HepG2 (cell line): Measurements from ENCODE around the gene ZNF556. TPM values are rescaled to one million over a fixed set of nuclear protein-coding genes. Genes with fewer than 3 reads are reported as not detected.

Experiments used
- ARID2 ChIP-seq: sonication (generic); formaldehyde crosslinking; IDR thresholded peaks from 2 replicates; pipeline ENCODE4 v1.8.1; 2022; ENCODE audit warnings: mild to moderate bottlenecking, missing genetic modification reagents, borderline replicate concordance
- DMAP1 ChIP-seq: IDR thresholded peaks from 2 replicates; pipeline ENCODE4 v1.6.1; 2016
- DR1 ChIP-seq: sonication (generic); formaldehyde crosslinking; IDR thresholded peaks from 2 replicates; pipeline ENCODE4 v1.8.0; 2021; ENCODE audit warnings: mild to moderate bottlenecking, missing genetic modification reagents, inconsistent platforms
- EEA1 ChIP-seq: sonication (generic); formaldehyde crosslinking; IDR thresholded peaks from 2 replicates; pipeline ENCODE4 v1.5.1; 2020; ENCODE audit warnings: mild to moderate bottlenecking, missing genetic modification reagents, borderline replicate concordance
- FOXJ3 ChIP-seq: sonication (generic); formaldehyde crosslinking; IDR thresholded peaks from 2 replicates; pipeline ENCODE4 v1.4.0; 2020; ENCODE audit warnings: missing genetic modification reagents, mild to moderate bottlenecking, borderline replicate concordance
- KDM1A ChIP-seq: IDR thresholded peaks from 2 replicates; pipeline ENCODE4 v1.6.1; 2016; ENCODE audit warnings: missing compliant biosample characterization
- NFE2 ChIP-seq: sonication (generic); formaldehyde crosslinking; IDR thresholded peaks from 2 replicates; pipeline ENCODE4 v1.4.0; 2020; ENCODE audit warnings: missing genetic modification reagents
- NR2F1 ChIP-seq, 2 experiments: fragments of 450-650 bp in 1 of 2; formaldehyde crosslinking in 1 of 2; IDR thresholded peaks; 2 replicates each; pipeline versions ENCODE4 v1.5.0 to v1.6.1; 2016 to 2020; ENCODE audit warnings: mild to moderate bottlenecking in 1 of 2, missing compliant biosample characterization in 1 of 2, missing genetic modification reagents in 1 of 2, moderate library complexity in 1 of 2
- RELA ChIP-seq: sonication (generic); formaldehyde crosslinking; IDR thresholded peaks from 2 replicates; pipeline ENCODE4 v1.4.0; 2020; ENCODE audit warnings: missing genetic modification reagents
- SP5 ChIP-seq: IDR thresholded peaks from 2 replicates; pipeline ENCODE4 v1.6.1; 2016; ENCODE audit warnings: low read depth, borderline replicate concordance
- TEAD3 ChIP-seq: optimal IDR thresholded peaks from 2 replicates; pipeline ENCODE3; 2016; ENCODE audit warnings: borderline replicate concordance
- ZNF264 ChIP-seq: sonication (generic); formaldehyde crosslinking; IDR thresholded peaks from 2 replicates; pipeline ENCODE4 v1.4.0; 2020; ENCODE audit warnings: missing genetic modification reagents
- ZNF34 ChIP-seq: sonication (generic); formaldehyde crosslinking; IDR thresholded peaks from 2 replicates; pipeline ENCODE4 v1.4.0; 2020; ENCODE audit warnings: mild to moderate bottlenecking, missing genetic modification reagents, borderline replicate concordance
- ZNF597 ChIP-seq: sonication (generic); formaldehyde crosslinking; IDR thresholded peaks from 2 replicates; pipeline ENCODE4 v1.5.0; 2020; ENCODE audit warnings: missing genetic modification reagents
- ZNF788 ChIP-seq: sonication (generic); formaldehyde crosslinking; IDR thresholded peaks from 2 replicates; pipeline ENCODE4 v1.5.0; 2020; ENCODE audit warnings: mild to moderate bottlenecking, missing genetic modification reagents, borderline replicate concordance
- ZNF839 ChIP-seq: sonication (generic); formaldehyde crosslinking; IDR thresholded peaks from 2 replicates; pipeline ENCODE4 v1.4.0; 2020; ENCODE audit warnings: missing genetic modification reagents, mild to moderate bottlenecking, borderline replicate concordance
- ZSCAN12 ChIP-seq: sonication (generic); formaldehyde crosslinking; IDR thresholded peaks from 2 replicates; pipeline ENCODE4 v1.9.0; 2021; ENCODE audit warnings: mild to moderate bottlenecking, missing genetic modification reagents
- polyA plus RNA-seq, 8 experiments: library from polyadenylated mRNA; depleted of rRNA in 3 of 8; stranded (reverse) in 7 of 8; unstranded in 1 of 8; fragments of >200 nt; fragmentation: Illumina TruSeq in 4 of 8; extraction: Trizol in 4 of 8; gene quantifications; 2 replicates each; pipeline versions ENCODE4 v1.2.1 to v1.2.3, GENCODE V29; 2011 to 2016; ENCODE audit warnings: low read depth in 4 of 8, missing spikeins in 1 of 8, mixed read lengths in 1 of 8; ENCODE audit not compliant: insufficient read depth in 1 of 8
- total RNA-seq, 5 experiments: library from RNA; depleted of rRNA; stranded (reverse); fragments of >200 nt; fragmentation: Illumina TruSeq; extraction: Trizol; gene quantifications; 2 replicates each; pipeline ENCODE4 v1.2.3, GENCODE V29; 2016; ENCODE audit warnings: low read depth in 1 of 5
- TF ChIP-seq, protein P1 (sequence below): IDR thresholded peaks from 2 replicates; pipeline ENCODE4 v1.6.1; 2016; ENCODE audit warnings: missing compliant biosample characterization, missing genetic modification reagents, borderline replicate concordance
- TF ChIP-seq, protein P2 (sequence below): IDR thresholded peaks from 2 replicates; pipeline ENCODE4 v1.6.1; 2016; ENCODE audit warnings: missing compliant biosample characterization, missing genetic modification reagents, borderline replicate concordance

Gene ZNF556
- total and polyA plus RNA-seq, 2 of the 13 experiments (the other 11 are each of a cell fraction or from before 2014, with no cell fraction given): 4.2 to 28.6 TPM

GRCh38 chr19:2840794-2841791 is 26.0 kb upstream of the ZNF556 start, which contains the start of gene ZNF555 (continued):
- TF ChIP-seq EEA1: no peak
- TF ChIP-seq TEAD3 (CRISPR knock-in tag): peak; percentile 32
- TF ChIP-seq FOXJ3 (CRISPR knock-in tag): peak; percentile 58; the same call in 1 of the 2 replicates
- TF ChIP-seq ARID2 (CRISPR knock-in tag): 0 out of 2 replicates have a peak, but pooled peaks have one; percentile 73
- 0 out of 2 replicates have a peak, but pooled peaks have one; percentile 64 for TF ChIP-seq ZSCAN12 (CRISPR knock-in tag)
- peak; percentile 85; the same call in 1 of the 2 replicates for TF ChIP-seq ZNF788 (CRISPR knock-in tag)
- no peak for TF ChIP-seq NFE2 (CRISPR knock-in tag)
- TF ChIP-seq, protein P1, sequence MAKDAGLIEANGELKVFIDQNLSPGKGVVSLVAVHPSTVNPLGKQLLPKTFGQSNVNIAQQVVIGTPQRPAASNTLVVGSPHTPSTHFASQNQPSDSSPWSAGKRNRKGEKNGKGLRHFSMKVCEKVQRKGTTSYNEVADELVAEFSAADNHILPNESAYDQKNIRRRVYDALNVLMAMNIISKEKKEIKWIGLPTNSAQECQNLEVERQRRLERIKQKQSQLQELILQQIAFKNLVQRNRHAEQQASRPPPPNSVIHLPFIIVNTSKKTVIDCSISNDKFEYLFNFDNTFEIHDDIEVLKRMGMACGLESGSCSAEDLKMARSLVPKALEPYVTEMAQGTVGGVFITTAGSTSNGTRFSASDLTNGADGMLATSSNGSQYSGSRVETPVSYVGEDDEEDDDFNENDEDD (CRISPR knock-in tag): no peak
- TF ChIP-seq DMAP1 (CRISPR knock-in tag): peak; percentile 86
- no peak for TF ChIP-seq RELA (CRISPR knock-in tag)
- no peak for TF ChIP-seq ZNF597 (CRISPR knock-in tag)
- no peak for TF ChIP-seq KDM1A (CRISPR knock-in tag)
- TF ChIP-seq ZNF839 (CRISPR knock-in tag): 0 out of 2 replicates have a peak, but pooled peaks have one; percentile 22
- no peak for TF ChIP-seq NR2F1 (CRISPR knock-in tag; IDR thresholded peaks at IDR 0.05)
- peak; percentile 76; the same call in 1 of the 2 replicates for TF ChIP-seq ZNF34 (CRISPR knock-in tag)
- peak; percentile 62 for TF ChIP-seq DR1 (CRISPR knock-in tag)
- TF ChIP-seq, protein P2, sequence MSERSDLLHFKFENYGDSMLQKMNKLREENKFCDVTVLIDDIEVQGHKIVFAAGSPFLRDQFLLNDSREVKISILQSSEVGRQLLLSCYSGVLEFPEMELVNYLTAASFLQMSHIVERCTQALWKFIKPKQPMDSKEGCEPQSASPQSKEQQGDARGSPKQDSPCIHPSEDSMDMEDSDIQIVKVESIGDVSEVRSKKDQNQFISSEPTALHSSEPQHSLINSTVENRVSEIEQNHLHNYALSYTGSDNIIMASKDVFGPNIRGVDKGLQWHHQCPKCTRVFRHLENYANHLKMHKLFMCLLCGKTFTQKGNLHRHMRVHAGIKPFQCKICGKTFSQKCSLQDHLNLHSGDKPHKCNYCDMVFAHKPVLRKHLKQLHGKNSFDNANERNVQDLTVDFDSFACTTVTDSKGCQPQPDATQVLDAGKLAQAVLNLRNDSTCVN (CRISPR knock-in tag): peak; percentile 70; the same call in 1 of the 2 replicates
- TF ChIP-seq ZNF264: peak; percentile 51; the same call in 1 of the 2 replicates
- TF ChIP-seq SP5: 0 out of 2 replicates have a peak, but pooled peaks have one; percentile 25
